ENCODE results near the gene CDH23. TPM values are rescaled to one million over a fixed set of nuclear protein-coding genes. Genes with fewer than 3 reads are reported as not detected.

Gene CDH23
- total RNA-seq, 1 donor from 2014 or later = not detected

GRCh38 chr10:71688256-71688655, 291.5 kb downstream of the CDH23 start:
- DNase-seq (ENCODE audit: low spot score) = no peak
- H3K27ac Mint-ChIP-seq (ENCODE audit: unreplicated experiment) = peak overlapping the region; percentile 63

DNA sequence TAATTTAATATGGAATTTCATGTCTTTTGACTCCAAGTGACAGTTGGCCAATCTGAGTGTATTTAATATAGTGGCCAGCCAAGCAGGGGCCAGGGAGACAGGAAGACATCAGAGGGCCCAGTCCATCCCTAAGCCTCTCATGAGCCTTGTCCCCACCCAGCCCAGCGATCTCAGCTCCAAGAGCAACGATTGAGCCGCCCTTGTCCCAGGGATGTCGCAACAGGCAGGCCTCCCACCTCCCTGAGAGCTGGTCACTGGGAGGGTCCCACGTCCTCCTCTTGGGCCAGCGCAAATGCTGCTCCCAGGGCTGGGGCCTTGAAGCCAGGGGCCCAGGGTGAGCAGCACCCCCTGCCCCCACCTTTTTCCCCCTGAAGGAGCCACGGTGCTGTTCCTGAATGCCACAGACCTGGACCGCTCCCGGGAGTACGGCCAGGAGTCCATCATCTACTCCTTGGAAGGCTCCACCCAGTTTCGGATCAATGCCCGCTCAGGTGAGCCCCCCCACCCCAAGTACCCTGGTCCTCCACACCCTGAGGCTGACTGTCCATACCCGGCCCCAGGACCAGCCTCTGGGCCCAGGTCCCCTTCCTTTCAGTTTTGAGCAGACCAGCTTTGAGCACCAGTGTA, 293.5 kb downstream of the CDH23 start:
- peaks cover 5% of the 10 kb centered on the region for H3K36me3 Mint-ChIP-seq (ENCODE audit: low read depth)
- TF ChIP-seq, protein P1, sequence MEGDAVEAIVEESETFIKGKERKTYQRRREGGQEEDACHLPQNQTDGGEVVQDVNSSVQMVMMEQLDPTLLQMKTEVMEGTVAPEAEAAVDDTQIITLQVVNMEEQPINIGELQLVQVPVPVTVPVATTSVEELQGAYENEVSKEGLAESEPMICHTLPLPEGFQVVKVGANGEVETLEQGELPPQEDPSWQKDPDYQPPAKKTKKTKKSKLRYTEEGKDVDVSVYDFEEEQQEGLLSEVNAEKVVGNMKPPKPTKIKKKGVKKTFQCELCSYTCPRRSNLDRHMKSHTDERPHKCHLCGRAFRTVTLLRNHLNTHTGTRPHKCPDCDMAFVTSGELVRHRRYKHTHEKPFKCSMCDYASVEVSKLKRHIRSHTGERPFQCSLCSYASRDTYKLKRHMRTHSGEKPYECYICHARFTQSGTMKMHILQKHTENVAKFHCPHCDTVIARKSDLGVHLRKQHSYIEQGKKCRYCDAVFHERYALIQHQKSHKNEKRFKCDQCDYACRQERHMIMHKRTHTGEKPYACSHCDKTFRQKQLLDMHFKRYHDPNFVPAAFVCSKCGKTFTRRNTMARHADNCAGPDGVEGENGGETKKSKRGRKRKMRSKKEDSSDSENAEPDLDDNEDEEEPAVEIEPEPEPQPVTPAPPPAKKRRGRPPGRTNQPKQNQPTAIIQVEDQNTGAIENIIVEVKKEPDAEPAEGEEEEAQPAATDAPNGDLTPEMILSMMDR (IDR thresholded peaks at IDR 0.05) = no peak
- no peak overlapping the region for H3K4me3 Mint-ChIP-seq (ENCODE audit: unreplicated experiment)
- no peaks in the 10 kb centered on the region for H3K4me1 Mint-ChIP-seq (ENCODE audit: low read depth)
- DNase-seq (ENCODE audit: low spot score) = no peak
- no peak overlapping the region for H3K27ac Mint-ChIP-seq (ENCODE audit: unreplicated experiment)
- H3K9me3 Mint-ChIP-seq (ENCODE audit: low read depth) = peaks cover 4% of the 10 kb centered on the region
- H3K27me3 Mint-ChIP-seq (ENCODE audit: low read depth) = peaks cover 16% of the 10 kb centered on the region

More at GRCh38 chr10:71688256-71688655, 291.5 kb downstream of the CDH23 start:
- Mint-ChIP-seq H3K4me3 (ENCODE audit: unreplicated experiment) (no peak overlapping the region), H3K36me3 (ENCODE audit: low read depth) (peaks cover 4% of the 10 kb centered on the region), H3K27me3 (ENCODE audit: low read depth) (peaks cover 24% of the 10 kb centered on the region), H3K4me1 (ENCODE audit: low read depth) (no peaks in the 10 kb centered on the region), H3K9me3 (ENCODE audit: low read depth) (peaks cover 4% of the 10 kb centered on the region)
- TF ChIP-seq, protein P1 (IDR thresholded peaks at IDR 0.05) = no peak

DNA sequence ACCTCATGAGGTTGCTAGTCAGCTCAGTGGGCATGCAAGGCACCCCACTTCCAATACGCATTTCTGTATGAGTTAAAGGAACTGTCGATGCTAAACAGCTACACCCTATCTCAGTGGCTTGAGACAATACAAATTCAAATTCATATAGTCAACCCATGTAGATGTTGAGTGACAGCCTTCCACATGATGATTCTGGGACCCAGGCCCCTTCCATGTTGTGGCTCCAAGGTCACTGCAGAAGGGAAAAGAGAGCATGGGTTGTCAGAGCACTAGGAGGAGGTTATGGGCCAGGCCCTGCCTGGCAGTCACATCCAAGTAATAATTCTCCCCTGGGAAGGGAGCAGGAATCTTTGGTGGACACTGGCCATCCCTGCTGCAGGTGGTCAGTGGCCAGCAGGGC, 294.7 kb downstream of the CDH23 start:
- Mint-ChIP-seq H3K27me3 (ENCODE audit: low read depth) (peaks cover 10% of the 10 kb centered on the region), H3K36me3 (ENCODE audit: low read depth) (peaks cover 5% of the 10 kb centered on the region)

DNA sequence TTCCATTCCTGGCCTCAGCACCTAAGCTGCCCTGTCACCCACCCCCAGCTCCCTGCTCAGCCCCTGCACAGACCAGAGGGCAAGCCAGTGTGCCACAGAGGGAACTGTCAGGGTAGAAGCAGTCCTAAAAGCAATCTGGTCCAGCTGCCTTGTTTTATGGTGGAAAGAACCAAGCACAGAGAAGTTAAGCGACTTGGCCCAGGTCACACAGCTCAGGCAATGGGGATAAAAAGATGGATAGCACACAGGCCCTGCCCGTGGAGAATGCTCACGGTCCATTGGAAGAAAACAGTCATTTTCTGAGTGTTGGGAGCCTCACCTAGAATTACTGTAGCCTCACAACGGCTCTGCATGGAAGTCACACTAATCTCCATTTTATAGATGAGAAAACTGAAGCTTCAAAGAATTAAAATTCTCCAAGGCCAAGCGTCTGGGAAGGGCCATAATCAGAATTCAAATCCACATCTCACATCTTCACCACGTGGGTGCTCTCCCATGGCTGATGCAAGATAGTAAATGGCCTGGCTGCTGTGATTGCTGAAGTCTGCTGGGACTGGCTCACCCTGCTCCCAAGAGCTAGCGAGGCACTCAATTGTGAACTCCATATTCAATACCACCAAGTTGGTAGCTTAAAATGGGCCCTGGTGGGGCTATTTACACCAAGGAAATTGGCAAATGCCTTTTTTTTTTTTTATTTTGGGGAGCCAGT, 296.0 kb downstream of the CDH23 start:
- H3K4me3 Mint-ChIP-seq (ENCODE audit: unreplicated experiment) = no peak overlapping the region
- TF ChIP-seq, protein P1 (IDR thresholded peaks at IDR 0.05) = no peak
- peaks cover 7% of the 10 kb centered on the region for H3K27me3 Mint-ChIP-seq (ENCODE audit: low read depth)
- H3K36me3 Mint-ChIP-seq (ENCODE audit: low read depth) = peaks cover 4% of the 10 kb centered on the region
- no peaks in the 10 kb centered on the region for H3K4me1 Mint-ChIP-seq (ENCODE audit: low read depth)
- no peak for DNase-seq (ENCODE audit: low spot score)
- H3K27ac Mint-ChIP-seq (ENCODE audit: unreplicated experiment) = no peak overlapping the region
- H3K9me3 Mint-ChIP-seq (ENCODE audit: low read depth) = peaks cover 4% of the 10 kb centered on the region

More for the DNA sequence above, 294.7 kb downstream of the CDH23 start:
- Mint-ChIP-seq H3K4me1 (ENCODE audit: low read depth) (no peaks in the 10 kb centered on the region), H3K9me3 (ENCODE audit: low read depth) (peaks cover 4% of the 10 kb centered on the region), H3K27ac (ENCODE audit: unreplicated experiment) (no peak overlapping the region), H3K4me3 (ENCODE audit: unreplicated experiment) (no peak overlapping the region)
- DNase-seq (ENCODE audit: low spot score) = no peak
- TF ChIP-seq, protein P1 (IDR thresholded peaks at IDR 0.05) = no peak

- Mint-ChIP-seq H3K27me3 (ENCODE audit: low read depth) (peaks cover 8% of the 10 kb centered on the region), H3K27ac (ENCODE audit: unreplicated experiment) (no peak overlapping the region), H3K36me3 (ENCODE audit: low read depth) (peaks cover 1% of the 10 kb centered on the region), H3K4me1 (ENCODE audit: low read depth) (no peaks in the 10 kb centered on the region), H3K9me3 (ENCODE audit: low read depth) (no peaks in the 10 kb centered on the region), H3K4me3 (ENCODE audit: unreplicated experiment) (no peak overlapping the region)
- DNase-seq (ENCODE audit: low spot score) = no peak
- TF ChIP-seq, protein P1 (IDR thresholded peaks at IDR 0.05) = no peak
These were observed 296.7 kb downstream of the CDH23 start for GRCh38 chr10:71693377-71693776.
